HG03159 (cell line): ENCODE measurements around the gene CFLAR.
"Not testable (repeated sequence)": the region's sequence is repeated elsewhere in the genome, so short reads cannot be mapped to it uniquely, and the experiment has no call there.

Experiments
- ATAC-seq: cut with Tn5 transposase; IDR thresholded peaks from one replicate; pipeline ENCODE4 v1.9.1; 2021; ENCODE audit warnings: mild to moderate bottlenecking, moderate library complexity; ENCODE audit not compliant: unreplicated experiment

Gene CFLAR

DNA sequence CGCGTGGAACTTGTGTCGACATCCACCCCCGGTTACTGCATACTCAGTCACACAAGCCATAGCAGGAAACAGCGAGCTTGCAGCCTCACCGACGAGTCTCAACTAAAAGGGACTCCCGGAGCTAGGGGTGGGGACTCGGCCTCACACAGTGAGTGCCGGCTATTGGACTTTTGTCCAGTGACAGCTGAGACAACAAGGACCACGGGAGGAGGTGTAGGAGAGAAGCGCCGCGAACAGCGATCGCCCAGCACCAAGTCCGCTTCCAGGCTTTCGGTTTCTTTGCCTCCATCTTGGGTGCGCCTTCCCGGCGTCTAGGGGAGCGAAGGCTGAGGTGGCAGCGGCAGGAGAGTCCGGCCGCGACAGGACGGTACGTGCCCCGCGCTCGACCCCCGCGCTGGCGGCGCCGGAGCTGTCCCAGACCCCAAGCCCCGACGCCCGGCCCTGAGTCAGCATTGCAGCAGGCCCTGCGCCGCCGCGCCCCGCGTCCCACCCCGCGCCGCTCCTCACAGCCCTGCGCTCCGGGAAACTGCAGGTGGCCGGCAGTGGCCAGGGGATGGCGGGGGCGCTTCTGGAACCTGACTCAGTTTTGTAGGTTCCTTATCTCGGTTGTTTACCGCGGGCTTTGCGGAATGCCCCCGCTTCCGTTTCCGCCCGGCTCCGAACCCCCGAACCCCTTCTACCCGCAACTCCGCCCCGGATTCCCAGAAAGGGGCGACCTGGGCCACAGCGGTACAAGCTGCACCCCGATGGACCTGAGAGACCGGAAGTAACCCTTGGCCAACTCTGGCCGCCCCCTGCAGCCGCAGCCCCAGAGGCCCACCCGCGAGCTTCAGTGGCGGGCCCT lies at the start of gene CFLAR:
Gene CFLAR (plus strand): TSS at position 50 of the 844 bp plus-strand sequence. CDS start 13,702 bp downstream, outside the sequence.
- peak; percentile 31 for ATAC-seq

DNA sequence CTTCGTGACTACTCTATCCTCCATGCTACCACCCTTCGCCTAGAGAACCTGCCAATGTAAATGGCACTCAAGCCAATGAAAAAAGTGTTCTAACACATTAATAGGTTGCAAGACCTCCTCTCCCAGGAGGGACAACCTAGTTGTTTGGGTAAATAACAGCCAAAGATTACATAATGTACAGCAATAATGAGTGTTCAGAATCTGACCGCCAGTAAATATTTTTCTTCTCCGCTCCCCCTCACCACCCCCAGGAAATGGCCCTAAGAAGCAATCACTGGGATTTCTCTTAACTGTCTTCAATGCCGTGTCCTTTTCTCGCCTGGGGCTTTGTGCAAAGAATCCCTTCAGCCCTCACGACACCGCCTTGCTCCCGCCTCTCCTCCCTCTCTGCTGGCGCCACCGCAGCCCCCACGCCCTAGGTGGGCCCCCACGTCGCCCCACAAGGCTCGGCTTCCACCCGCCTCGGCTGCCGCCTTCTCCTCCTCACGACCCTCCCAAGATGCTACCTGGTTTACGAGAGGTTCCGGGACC lies 45.0 kb upstream of the CFLAR start:
- ATAC-seq, result peak; percentile 13

DNA sequence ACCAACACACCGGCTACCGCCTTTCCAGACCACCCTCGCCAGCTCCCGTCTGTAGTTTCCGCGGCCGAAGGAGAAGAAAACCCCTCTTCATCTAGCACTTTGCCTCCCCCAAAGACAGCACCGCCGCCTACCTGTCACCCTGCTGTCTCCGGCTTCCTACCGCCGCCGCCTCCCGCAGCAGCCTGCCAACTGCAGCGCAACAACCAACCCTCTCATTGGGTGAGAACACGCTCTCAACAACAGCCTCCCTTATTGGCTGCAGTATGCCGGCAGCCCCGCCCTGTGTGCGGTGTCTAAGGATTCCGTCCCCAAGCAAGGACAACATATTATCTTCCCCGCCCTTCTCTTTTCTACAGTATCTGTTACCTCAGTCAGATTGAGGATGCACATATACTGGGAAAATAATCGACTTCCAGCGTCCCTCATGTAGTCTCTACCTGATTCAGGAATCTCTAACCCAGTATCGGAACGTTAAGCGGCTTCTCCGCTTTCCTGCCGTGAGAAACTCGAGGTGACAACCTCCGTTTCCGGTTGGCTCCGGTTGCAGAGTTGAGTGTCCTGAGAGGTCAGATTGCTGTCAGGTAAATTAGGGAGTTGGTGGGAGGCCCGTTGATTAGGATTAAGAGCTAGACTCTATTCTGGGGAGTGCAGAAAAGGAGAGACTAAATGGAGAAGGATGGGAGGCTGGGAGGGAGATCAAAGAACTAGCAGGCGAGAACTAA lies 44.3 kb upstream of the CFLAR start, which contains the start of the genes HYCC2 and NDUFB3:
Gene HYCC2 (minus strand): TSS at position 193 of the 722 bp plus-strand sequence. CDS start 47,662 bp downstream, outside the sequence.
Gene NDUFB3 (plus strand): TSS at position 523 of the 722 bp plus-strand sequence. CDS start 6,882 bp downstream, outside the sequence.
- ATAC-seq, result peak; percentile 97

DNA sequence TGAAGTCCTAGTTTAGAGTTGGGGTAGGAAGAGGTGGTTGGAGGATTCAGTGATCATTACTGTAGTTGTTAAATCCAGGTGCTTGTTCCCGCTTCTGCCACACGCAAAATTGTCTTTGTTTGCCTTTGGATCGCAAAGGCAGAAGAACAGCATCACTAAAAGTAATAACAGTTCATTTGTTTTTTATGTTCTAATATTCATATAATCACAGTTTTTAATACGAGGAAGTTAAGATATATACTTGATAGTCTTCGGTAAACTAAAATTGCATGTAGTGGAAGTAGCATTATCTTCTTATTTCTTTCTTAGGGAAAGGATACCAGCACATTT lies 43.8 kb upstream of the CFLAR start:
- no peak for ATAC-seq

DNA sequence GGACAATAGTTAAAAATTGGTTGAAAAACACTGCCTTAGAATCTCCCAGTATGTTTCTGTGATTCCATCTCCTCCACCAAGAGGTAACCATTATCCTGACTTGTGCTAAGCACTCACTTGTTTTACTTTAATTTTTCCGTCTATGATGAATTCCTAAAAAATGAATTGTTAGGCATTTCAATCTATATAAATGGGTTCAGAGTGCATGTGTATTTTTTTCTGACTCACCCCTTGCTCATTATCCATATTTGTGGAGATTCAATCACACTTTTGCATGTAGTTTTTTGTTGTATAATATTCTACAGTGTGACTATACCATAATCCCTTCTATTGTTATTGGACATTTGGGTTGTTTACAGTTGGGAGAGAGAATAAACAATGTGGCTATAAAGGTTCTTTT lies 42.9 kb upstream of the CFLAR start:
- ATAC-seq, result no peak

DNA sequence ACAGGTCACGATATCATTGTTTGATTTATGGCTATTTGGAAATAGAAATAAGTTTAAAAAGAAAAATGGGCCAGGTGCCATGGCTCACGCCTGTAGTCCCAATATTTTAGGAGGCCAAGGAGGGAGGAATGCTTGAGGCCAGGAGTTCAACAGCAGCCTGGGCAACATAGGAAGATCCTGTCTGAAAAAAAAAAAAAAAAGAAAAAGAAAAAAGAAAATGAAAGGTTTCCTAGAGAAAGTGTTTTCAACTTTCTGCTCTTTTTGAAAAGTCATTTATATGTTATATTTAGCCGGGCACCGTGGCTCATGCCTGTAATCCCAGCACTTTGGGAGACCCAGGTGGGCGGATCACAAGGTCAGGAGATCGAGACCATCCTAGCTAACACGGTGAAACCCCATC lies 41.0 kb upstream of the CFLAR start:
- no peak for ATAC-seq

DNA sequence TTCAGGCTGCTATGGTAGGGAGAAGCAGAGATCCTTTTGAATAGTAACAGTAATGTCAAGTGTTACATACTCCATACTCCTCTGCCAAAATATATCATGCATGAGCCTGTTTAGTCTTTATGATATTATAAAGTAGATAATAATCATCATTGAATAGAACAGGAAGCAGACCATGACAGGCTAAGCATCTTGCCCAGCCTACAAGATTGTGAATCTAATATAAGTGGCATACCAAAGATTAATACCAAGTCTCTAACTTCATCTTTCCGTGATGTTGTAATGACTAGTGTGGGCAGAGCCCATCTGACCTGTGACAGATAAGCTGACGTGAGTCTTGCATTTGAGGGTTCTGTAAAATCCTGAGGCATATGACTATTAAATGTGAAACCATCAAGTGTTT lies 31.1 kb upstream of the CFLAR start:
- ATAC-seq, result no peak

DNA sequence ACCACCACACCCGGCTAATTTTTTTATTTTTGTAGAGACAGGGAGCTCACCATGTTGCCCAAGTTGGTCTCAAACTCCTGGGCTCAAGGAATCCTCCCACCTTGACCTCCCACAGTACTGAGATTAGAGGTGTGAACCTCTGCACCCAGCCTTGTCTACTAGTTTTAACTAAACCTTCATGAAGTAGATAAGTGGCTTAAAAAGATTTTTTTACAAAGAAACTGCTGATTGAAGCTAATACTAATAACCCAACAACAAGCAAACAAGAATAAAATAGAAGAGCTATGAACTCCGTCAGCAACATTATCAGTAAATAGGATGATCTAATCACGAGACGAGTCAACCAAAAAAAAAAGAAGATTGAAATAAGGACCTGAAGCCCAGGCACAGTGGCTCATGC lies 25.4 kb upstream of the CFLAR start:
- no peak for ATAC-seq

DNA sequence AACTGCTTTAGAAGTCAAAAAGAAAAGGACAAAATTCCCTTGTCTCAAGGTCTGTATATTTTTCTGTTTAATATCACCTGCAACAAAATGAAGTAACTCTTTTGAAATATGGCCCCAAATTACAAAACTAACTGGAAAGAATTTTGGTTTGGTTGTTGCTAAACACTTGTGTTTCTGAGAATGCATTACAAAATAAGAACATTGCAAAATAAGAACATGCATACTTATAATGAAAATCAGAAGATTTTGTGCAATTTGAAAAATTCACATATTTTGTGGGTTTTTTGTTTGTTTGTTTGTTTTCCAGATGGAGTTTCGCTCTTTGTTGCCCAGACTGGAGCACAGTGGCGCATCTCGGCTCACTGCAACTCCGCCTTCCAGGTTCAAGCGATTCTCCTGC lies 22.4 kb upstream of the CFLAR start:
- ATAC-seq, result no peak

DNA sequence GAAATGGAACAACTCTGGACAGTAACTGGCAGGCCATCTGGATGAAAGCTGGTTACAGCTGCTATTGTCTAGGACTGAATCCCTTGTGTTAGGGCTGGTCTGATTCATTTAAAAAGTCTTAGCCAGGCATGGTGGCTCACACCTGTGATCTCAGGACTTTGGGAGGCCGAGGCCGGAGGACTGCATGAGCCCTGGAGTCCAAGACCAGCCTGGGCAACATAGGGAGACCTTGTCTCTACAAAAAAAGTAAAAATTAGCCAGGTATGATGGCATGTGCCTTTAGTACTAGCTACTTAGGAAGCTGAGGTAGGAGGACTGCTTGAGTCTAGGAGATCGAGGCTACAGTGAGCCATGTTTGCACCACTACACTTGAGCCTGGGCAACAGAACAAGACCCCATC lies 15.5 kb upstream of the CFLAR start:
- ATAC-seq, result no peak

DNA sequence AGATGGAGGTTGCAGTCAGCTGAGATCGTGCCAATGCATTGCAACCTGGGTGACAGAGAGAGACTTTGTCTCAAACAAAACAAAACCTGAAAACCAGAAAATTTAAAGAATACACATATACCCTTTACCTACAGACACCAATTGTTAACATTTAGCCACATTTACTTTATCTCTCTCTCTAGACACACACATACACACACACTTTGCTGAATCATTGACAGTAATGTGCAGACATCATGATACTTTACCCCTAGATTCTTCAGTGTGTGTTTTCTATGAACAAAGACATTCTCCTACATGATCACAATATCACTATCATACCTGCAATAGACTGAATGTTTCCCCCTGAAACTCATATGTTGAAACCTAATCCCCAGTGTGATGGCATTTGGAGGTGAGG lies 10.2 kb upstream of the CFLAR start:
- no peak for ATAC-seq

DNA sequence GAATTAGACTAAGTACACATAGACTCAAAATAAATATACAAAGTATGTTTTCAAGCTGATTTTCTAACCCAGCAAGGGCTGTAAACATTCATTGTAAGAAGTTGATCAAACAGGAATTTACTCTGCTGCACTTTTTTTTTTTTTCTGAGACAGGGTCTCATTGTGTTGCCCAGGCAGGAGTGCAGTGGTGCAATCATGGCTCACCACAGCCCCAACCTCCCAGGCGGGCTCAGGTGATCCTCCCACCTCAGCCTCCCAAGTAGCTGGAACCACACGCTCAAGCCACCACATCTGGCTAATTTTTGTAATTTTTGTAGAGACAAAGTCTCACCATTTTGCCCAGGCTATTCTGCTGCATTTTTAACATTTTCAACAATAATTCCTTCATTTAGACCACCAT lies 8.3 kb upstream of the CFLAR start:
- ATAC-seq, result no peak

DNA sequence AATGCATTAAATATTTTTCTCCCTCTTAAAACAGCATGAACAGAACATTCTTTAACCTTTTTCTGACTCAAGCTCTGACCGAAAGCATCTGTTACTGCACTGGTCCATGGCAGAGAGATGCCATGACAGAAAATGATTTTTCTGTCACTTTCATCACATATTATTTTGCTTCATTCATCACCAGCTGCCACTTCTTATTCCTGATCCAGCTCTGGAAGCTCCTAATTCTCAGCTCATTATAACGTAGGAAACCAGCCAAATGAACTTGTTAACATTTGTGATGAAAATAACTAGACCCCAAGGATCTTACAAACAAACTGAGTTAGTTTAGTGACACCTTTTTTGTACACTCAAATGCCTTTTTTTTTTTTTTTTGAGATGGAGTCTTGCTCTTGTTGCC lies 7.6 kb upstream of the CFLAR start:
- ATAC-seq, result no peak

DNA sequence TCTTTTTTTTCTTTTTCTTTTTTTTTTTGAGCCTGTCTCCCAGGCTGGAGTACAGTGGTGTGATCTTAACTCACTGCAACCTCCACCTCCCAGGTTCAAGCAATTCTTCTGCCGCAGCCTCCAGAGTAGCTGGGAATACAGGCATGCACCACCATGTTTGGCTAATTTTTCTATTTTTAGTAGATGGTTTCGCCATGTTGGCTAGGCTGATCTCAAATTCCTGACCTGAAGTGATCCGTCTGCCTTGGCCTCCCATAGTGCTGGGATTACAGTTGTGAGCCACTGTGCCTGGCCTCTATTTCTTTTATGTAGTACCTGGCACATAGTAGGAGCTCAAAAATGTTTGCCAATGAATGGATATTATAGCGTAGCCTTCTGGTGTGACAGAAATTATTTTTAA lies 6.8 kb upstream of the CFLAR start:
- no peak for ATAC-seq

DNA sequence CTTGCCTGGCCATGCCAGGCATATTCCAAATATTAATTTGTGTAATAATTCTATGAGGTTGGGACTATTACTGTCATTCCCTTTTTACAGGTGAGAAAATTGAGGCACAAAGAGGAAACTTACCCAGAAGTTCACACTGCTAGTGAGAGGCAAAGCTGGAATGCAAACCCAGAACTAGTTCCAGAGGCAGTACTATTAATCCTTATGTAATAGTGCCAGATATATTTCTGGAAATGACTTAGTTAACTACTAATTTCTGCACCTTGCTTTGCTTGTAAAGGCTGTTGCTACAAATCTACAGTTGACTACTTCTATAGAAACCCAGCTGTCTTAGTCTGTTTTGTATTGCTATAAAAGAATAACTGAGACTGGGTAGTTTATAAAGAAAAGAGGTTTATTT lies 5.3 kb upstream of the CFLAR start:
- ATAC-seq, result no peak

DNA sequence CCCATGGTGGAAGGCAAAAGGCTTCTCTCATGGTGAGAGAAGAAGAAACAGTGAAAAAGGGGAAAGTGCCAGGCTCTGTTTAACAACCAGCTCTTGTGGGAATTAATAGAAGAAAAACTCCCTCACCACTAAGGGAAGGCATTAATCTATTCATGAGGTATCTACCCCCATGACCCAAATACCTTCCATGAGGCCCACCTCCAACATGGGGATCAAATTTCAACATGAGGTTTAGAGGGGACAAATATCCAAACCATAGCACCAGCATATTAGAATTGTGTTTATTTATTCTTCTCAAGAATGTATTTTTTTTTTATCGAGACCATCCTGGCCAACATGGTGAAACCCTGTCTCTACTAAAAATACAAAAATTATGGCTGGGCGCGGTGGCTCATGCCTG lies 4.9 kb upstream of the CFLAR start:
- ATAC-seq, result no peak

DNA sequence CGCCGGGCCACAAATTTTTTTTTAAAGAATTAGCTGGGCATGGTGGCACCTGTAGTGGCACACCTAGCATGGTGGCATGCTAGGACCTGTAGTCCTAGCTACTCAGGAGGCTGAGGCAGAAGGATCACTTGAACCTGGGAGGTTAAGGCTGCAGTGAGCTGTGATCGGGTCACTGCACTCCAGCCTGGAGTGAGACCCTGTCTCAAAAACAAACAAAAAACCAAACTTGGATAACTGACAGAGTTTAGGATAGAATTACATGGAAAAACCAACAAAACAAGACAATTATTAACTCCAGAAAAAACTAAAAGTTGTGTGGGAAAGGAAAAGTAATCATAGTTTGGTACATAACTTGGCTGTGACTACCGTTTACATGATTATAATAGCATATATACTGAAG lies 1.6 kb upstream of the CFLAR start:
- no peak for ATAC-seq

DNA sequence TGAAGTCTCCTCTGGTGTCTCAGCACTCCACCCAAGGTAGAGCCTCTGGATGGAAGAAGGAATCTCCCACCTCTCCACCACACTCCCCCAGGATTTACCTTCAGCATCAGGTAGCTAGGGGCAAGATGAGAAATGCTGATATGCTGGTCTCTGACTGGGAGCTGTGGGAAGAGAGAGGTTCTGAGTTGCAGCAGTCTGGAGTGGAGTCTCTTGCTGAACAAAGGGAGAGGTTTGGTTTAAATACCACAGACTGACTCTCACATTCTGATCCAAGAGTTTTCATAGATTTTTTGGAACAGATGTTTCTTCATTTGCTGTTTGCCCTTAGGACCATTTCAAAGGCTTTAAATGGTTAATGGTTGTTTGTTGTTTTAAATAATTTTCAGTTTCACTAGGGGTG lies 1.1 kb upstream of the CFLAR start:
- ATAC-seq, result no peak

DNA sequence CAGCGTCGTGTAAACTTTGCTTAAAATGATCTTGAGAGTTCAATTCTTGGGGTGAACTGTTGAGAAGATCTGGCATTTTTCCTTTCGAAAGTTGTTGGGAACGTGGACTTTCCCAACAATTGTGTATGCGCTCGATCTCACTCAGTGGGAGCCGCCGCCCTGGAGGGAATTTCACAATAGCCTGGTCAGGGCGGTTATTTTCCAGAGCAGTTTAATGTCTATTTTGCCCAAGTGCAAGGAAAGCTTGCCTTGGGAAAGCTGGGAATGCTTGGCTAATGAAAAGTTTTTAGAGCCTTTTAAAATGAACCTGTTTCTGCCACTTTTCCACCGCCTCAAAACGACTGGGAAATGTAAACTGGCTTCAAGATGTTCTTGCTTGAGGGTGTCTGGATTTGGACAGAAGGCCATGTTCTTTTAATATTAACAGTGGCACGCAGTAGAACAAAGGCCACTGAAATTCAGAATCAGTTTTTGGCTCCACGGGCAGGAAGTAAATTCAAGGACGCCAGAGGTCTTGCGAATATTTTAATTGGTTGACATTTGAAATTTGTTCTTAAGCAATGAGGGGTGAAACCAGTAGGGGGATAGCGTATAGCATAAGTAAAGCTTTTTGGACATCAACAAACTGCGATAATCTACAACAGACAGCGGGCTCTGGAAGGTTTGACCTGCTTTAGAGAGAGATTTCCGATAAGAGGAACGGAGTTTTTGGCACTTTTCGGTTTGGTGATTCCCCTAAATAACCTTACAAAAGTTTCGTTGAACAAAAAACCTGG lies 1.2 kb downstream of the CFLAR start:
- no peak for ATAC-seq

DNA sequence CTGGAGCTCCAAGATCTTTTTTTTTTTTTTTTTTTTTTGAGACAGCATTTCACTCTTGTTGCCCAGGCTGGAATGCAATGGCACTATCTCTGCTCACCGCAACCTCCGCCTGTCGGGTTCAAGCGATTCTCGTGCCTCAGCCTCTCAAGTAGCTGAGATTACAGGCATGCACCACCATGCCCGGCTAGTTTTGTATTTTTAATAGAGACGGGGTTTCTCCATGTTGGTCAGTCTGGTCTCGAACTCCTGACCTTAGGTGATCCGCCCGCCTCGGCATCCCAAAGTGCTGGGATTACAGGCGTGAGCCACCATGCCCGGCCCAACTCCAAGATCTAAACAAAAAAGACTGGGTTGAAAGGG lies 1.8 kb downstream of the CFLAR start:
- not testable (repeated sequence) for ATAC-seq
